ENCODE measurements around the gene ATP6V0A1.

DNA sequence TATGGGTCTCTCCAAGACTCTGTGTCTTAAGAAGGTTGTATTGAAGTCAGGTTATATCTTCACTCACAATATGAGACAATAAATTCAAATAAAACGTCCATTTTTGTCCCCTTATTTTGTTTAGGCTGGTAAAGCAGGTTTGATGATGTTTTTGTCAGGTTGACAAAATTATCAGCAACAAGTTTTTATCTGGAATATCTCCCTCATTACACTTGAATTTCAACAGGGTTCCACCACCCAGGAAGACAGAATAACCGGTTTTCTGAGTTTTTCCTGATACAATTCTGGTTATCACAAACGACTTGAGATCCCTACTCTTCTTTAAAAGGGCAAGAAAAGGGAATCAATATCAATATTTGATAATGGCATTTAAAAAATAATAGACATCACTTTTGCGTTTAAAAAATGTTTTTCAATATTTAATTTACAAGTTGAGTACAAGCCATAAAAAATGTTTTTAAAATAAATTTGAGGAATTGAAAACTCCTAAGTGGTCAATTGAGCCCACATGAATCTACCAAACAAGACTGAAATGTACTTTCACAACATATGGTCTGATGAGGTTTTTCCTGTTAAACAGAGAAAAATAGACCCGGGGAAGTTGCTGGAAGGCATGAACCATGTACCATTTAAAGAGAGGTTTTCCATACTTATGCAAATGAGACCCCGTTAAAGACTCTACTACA, 1.4 kb upstream of the ATP6V0A1 start:
- TF ChIP-seq POLR2A (IDR thresholded peaks at IDR 0.05; ENCODE audit: low read depth, low read length), result no peak
- TF ChIP-seq POLR2AphosphoS5 (IDR thresholded peaks at IDR 0.05; ENCODE audit: insufficient read depth, low read depth, low read length), result no peak

Measured in endothelial cell of umbilical vein (primary cell).